COLO668 (cell line): ENCODE data around the gene CENPH.
"Not testable (repeated sequence)": the region's sequence is repeated elsewhere in the genome, so short reads cannot be mapped to it uniquely, and the experiment has no call there.

ENCODE experiments used
- DNase-seq: peaks from one replicate; lab custom pipeline; 2025; ENCODE audit not compliant: unreplicated experiment; lab: John Stamatoyannopoulos, UW

The CENPH gene

DNA sequence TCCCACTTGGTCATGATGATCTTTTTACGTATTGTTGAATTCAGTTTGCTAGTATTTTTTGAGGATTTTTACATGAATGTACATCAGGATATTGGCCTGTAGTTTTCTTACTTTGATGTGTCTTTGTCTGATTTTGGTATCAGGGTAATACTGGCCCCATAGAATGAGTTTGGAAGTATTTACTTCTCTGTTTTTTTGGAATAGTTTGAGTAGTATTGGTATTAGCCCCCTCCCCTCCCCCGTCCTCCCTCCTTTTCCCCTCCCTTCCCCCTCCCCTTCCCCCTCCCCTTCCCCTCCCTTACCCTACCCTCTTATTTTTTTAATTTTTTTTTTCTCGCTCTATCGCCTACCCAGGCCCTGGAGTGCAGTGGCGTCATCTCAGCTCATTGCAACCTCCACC is 55.6 kb downstream of the CENPH start:
- no peak for DNase-seq

DNA sequence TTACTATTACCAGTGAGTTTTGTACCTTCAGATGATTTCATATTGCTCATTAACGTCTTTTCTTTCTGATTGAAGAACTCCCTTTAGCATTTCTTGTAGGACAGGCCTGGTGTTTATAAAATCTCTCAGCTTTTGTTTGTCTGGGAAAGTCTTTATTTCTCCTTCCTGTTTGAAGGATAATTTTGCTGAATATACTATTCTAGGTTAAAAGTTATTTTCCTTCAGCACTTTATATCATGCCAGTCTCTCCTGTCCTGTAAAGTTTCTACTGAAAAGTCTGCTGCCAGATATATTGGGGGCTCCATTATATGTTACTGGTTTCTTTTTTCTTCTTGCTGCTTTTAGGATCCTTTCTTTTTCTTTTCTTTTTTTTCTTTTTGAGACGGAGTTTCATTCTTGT is 58.6 kb downstream of the CENPH start:
- no peak for DNase-seq

DNA sequence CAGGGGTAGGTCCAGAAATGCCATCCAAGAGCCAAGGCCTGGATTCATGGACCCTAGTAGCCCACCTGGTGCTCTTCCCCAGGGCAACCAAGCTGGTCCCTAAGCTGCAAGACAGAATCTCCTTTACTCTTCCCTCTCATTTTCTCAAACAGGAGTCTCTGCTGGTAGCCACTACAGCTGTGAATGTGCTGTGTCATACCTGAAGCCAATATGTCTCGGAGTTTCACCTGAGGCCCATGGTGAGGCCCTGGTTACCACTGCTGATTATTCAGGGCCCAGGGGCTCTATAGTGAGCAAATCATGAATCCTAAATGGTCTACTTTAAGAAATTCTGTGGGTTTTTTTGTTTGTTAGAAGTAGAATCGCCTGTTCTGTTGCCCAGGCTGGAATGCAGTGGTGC is 61.2 kb downstream of the CENPH start:
- no peak for DNase-seq

- no peak for DNase-seq
Measured at GRCh38 chr5:69252437-69252836, 63.1 kb downstream of the CENPH start.

GRCh38 chr5:69255940-69256339 is 66.6 kb downstream of the CENPH start:
- not testable (repeated sequence) for DNase-seq

DNA sequence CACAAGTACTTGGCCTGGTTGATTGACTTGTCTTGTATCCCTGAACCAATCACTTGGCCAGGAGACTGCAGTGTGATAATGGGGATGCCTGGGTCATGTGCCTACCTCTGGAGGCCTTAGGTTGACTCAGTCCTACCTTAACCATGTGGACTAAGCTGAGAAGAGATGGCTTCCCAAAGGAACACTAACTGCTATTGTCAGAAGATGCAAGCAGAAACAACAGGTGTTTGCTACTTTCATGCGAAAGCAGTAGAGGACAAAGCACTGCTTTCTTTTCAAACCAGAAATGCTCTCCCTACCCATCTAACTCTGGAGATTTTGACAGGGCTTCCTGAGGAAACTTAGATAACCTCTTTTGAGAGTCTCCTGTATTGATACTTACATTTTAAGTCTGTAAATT is 68.2 kb downstream of the CENPH start:
- DNase-seq = no peak
